IPS-15b (cell line): Measurements from ENCODE around the gene CCDC174.
"Not testable (repeated sequence)": the region's sequence is repeated elsewhere in the genome, so short reads cannot be mapped to it uniquely, and the experiment has no call there.

Experiments
- H3K27me3 ChIP-seq: one replicate; pipeline ENCODE4 v1.6.1; 2013; ENCODE audit warnings: low read length; ENCODE audit not compliant: control insufficient read depth, insufficient read depth
- H3K36me3 ChIP-seq: one replicate; pipeline ENCODE4 v1.6.1; 2013; ENCODE audit warnings: low read length; ENCODE audit not compliant: control insufficient read depth, insufficient read depth
- H3K4me1 ChIP-seq: one replicate; pipeline ENCODE4 v1.6.1; 2013; ENCODE audit warnings: mild to moderate bottlenecking, low read length; ENCODE audit not compliant: control insufficient read depth, insufficient read depth
- H3K4me3 ChIP-seq: one replicate; pipeline ENCODE4 v1.5.1; 2013; ENCODE audit warnings: low read depth, low read length
- H3K9ac ChIP-seq: one replicate; pipeline ENCODE4 v1.6.1; 2013; ENCODE audit warnings: low read depth, mild to moderate bottlenecking, low read length
- H3K9me3 ChIP-seq: one replicate; pipeline ENCODE4 v1.6.1; 2013; ENCODE audit warnings: mild to moderate bottlenecking, low read length; ENCODE audit not compliant: control insufficient read depth, insufficient read depth

Gene CCDC174

GRCh38 chr3:14645453-14645852 is 6.1 kb upstream of the CCDC174 start:
- Histone ChIP-seq H3K4me3 (no peak overlapping the region), H3K9me3 (no peaks in the 10 kb centered on the region)

GRCh38 chr3:14646131-14646573 is 5.4 kb upstream of the CCDC174 start:
- H3K9me3 ChIP-seq: no peaks in the 10 kb centered on the region
- H3K4me3 ChIP-seq: no peak overlapping the region
- no peaks in the 10 kb centered on the region for H3K27me3 ChIP-seq
- H3K4me1 ChIP-seq: no peaks in the 10 kb centered on the region
- H3K9ac ChIP-seq: no peak overlapping the region
- H3K36me3 ChIP-seq: no peaks in the 10 kb centered on the region

More at GRCh38 chr3:14645453-14645852, 6.1 kb upstream of the CCDC174 start:
- Histone ChIP-seq H3K27me3 (no peaks in the 10 kb centered on the region), H3K9ac (no peak overlapping the region), H3K4me1 (no peaks in the 10 kb centered on the region), H3K36me3 (no peaks in the 10 kb centered on the region)

- Histone ChIP-seq H3K9ac (no peak overlapping the region), H3K27me3 (no peaks in the 10 kb centered on the region), H3K4me1 (no peaks in the 10 kb centered on the region), H3K9me3 (no peaks in the 10 kb centered on the region), H3K4me3 (no peak overlapping the region), H3K36me3 (no peaks in the 10 kb centered on the region)
These were observed 4.8 kb upstream of the CCDC174 start for GRCh38 chr3:14646589-14647413.

GRCh38 chr3:14647976-14648955 is 3.3 kb upstream of the CCDC174 start:
- H3K4me3 ChIP-seq: no peak overlapping the region
- no peaks in the 10 kb centered on the region for H3K4me1 ChIP-seq
- H3K27me3 ChIP-seq: no peaks in the 10 kb centered on the region
- H3K9ac ChIP-seq: no peak overlapping the region
- H3K9me3 ChIP-seq: no peaks in the 10 kb centered on the region
- no peaks in the 10 kb centered on the region for H3K36me3 ChIP-seq

DNA sequence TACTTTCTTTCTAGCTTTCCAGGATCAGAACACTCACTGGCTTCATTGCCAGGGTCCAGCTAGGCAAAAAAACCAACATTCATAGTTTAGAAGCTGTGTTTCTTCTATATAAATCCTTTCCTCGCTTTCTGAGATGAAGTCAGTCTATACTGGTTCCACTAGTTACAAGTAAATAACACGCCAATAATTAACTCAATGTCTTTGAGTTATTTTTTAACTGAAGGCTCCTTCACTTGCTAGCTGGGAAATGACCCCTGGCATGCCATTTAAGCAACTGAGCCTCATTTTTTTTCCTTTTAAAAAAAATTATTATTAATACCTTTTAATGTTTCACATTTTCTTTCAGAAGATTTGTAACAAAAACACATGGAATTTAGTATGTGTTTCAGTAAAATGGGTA is 2.1 kb upstream of the CCDC174 start:
- H3K4me3 ChIP-seq: no peak overlapping the region
- H3K9ac ChIP-seq: no peak overlapping the region
- no peaks in the 10 kb centered on the region for H3K27me3 ChIP-seq
- H3K4me1 ChIP-seq: no peaks in the 10 kb centered on the region
- no peaks in the 10 kb centered on the region for H3K36me3 ChIP-seq
- no peaks in the 10 kb centered on the region for H3K9me3 ChIP-seq

- H3K4me1 ChIP-seq: no peaks in the 10 kb centered on the region
- no peaks in the 10 kb centered on the region for H3K27me3 ChIP-seq
- H3K9me3 ChIP-seq: no peaks in the 10 kb centered on the region
- H3K4me3 ChIP-seq: no peak overlapping the region
- no peak overlapping the region for H3K9ac ChIP-seq
- H3K36me3 ChIP-seq: no peaks in the 10 kb centered on the region
These were observed 1.4 kb upstream of the CCDC174 start for GRCh38 chr3:14650193-14650592.

DNA sequence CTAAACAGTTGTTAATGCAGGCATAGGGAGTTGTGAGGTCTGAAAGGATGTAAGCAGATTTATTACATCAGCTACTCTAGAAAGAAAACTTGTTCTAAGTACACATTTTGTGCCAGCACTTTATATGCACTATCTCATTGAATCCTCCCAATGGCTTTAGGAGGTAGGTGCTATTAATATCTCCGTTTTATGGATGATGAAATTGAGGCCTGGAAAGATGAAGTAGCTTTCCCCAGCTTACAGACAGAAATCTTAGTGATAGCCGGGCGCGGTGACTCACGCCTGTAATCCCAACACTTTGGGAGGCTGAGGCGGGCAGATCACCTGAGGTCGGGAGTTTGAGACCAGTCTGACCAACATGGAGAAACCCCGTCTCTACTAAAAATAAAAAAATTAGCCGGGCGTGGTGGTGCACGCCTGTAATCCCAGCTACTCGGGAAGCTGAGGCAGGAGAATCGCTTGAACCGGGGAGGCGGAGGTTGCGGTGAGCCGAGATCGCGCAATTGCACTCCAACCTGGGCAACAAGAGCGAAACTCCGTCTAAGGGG is 872 bp downstream of the CCDC174 start:
- H3K4me1 ChIP-seq, H3K9me3 ChIP-seq, H3K36me3 ChIP-seq, H3K27me3 ChIP-seq: not testable (repeated sequence)
- peak overlapping the region; percentile 92 for H3K4me3 ChIP-seq
- H3K9ac ChIP-seq: peak overlapping the region; percentile 97

GRCh38 chr3:14657579-14657978 is 6.0 kb downstream of the CCDC174 start:
- Histone ChIP-seq H3K4me3 (no peak overlapping the region), H3K27me3 (no peaks in the 10 kb centered on the region), H3K9ac (no peak overlapping the region), H3K36me3 (peaks cover 40% of the 10 kb centered on the region), H3K4me1 (no peaks in the 10 kb centered on the region), H3K9me3 (no peaks in the 10 kb centered on the region)

DNA sequence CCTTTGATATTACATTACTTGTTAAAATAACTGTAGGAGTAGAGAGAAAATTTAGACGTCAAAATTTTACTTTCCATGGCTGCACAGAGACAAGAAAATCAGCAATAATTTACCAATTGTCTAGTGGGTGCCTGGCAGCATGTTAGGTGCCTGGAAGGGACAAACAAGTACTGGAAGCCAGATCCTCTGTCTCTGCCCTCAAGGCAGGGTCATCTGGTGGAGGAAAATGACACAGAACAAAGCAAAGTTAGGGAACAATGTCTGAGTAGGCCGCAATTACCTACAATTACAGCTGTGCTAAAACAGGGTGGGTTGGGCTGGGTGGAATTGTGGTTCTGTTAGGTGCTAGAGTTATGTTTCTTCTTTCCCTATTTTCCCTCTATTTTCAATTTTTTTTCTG is 7.4 kb downstream of the CCDC174 start:
- no peak overlapping the region for H3K9ac ChIP-seq
- no peaks in the 10 kb centered on the region for H3K9me3 ChIP-seq
- no peaks in the 10 kb centered on the region for H3K27me3 ChIP-seq
- H3K4me3 ChIP-seq: no peak overlapping the region
- no peaks in the 10 kb centered on the region for H3K4me1 ChIP-seq
- peaks cover 48% of the 10 kb centered on the region for H3K36me3 ChIP-seq

GRCh38 chr3:14660942-14661341 is 9.4 kb downstream of the CCDC174 start:
- H3K9ac ChIP-seq: no peak overlapping the region
- H3K9me3 ChIP-seq: no peaks in the 10 kb centered on the region
- no peaks in the 10 kb centered on the region for H3K27me3 ChIP-seq
- H3K4me3 ChIP-seq: no peak overlapping the region
- H3K36me3 ChIP-seq: peaks cover 53% of the 10 kb centered on the region
- no peaks in the 10 kb centered on the region for H3K4me1 ChIP-seq

- Histone ChIP-seq H3K36me3 (peaks cover 44% of the 10 kb centered on the region), H3K9ac (no peak overlapping the region), H3K9me3 (no peaks in the 10 kb centered on the region), H3K27me3 (no peaks in the 10 kb centered on the region), H3K4me1 (no peaks in the 10 kb centered on the region), H3K4me3 (no peak overlapping the region)
These were observed 12.0 kb downstream of the CCDC174 start for GRCh38 chr3:14663396-14664135.
